ENCODE measurements around the gene POLR2E. TPM values are rescaled to one million over a fixed set of nuclear protein-coding genes. Genes with fewer than 3 reads are reported as not detected.

The POLR2E gene
- total and polyA plus RNA-seq, 2 of the 13 experiments (the other 11 are each of a cell fraction or from before 2014, with no cell fraction given) = 140 to 272 TPM

DNA sequence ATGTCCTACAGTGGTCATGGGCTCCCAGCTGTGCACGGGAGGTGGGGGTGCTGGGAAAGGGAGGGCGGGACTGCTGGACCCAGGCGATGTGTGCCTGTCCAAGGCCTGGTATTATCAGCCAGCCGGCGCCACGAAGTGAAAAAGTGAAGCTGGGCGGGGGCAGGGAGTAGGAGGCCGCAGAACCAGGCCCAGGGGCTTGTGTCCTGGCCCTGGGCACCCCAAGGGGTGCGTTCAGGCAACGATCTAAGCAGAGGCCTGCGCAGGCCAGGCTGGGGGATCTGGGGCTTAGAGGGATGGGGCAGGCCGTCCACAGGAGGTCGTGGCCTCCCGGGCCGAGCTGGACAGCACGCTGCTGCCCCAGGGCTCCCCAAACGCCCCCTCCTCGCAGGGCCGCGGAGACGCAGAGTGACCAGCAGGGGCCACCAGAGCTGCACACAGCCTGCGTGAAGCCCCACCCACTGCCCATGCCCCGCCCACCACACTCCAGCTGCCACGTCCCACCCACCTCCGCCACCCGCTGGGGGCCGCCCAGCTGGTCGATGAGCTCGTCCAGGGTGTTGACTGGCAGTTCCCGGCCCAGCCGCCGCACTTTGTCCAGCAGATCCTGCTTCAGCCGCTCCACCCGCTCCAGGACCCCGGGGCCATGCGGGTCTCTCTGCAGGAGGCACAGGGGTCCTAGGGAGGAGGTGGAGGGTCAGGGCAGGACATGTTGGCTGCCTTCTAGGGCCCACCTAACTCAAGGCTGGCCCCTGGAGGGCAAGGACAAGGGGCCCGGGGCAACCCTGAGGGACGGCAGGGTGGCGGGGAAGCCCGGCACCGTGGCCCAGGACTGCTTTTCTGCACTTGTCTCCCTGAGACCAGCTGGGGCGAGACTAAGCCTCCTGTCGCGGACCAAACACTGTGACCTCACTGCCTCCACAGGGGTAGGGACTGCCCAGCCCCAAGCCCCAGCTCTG, 18.1 kb upstream of the POLR2E start (continued):
- TF ChIP-seq, protein P1, sequence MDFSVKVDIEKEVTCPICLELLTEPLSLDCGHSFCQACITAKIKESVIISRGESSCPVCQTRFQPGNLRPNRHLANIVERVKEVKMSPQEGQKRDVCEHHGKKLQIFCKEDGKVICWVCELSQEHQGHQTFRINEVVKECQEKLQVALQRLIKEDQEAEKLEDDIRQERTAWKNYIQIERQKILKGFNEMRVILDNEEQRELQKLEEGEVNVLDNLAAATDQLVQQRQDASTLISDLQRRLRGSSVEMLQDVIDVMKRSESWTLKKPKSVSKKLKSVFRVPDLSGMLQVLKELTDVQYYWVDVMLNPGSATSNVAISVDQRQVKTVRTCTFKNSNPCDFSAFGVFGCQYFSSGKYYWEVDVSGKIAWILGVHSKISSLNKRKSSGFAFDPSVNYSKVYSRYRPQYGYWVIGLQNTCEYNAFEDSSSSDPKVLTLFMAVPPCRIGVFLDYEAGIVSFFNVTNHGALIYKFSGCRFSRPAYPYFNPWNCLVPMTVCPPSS (IDR thresholded peaks at IDR 0.05) = no peak
- TF ChIP-seq, protein P2, sequence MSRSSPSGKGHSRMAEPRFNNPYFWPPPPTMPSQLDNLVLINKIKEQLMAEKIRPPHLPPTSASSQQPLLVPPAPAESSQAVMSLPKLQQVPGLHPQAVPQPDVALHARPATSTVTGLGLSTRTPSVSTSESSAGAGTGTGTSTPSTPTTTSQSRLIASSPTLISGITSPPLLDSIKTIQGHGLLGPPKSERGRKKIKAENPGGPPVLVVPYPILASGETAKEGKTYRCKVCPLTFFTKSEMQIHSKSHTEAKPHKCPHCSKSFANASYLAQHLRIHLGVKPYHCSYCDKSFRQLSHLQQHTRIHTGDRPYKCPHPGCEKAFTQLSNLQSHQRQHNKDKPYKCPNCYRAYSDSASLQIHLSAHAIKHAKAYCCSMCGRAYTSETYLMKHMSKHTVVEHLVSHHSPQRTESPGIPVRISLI (CRISPR knock-in tag; IDR thresholded peaks at IDR 0.05; ENCODE audit: borderline replicate concordance) = peak; percentile 35; the same call in 1 of the 2 replicates
- no peak for TF ChIP-seq GPN1 (CRISPR knock-in tag; IDR thresholded peaks at IDR 0.05; ENCODE audit: borderline replicate concordance)
- TF ChIP-seq, protein P3, sequence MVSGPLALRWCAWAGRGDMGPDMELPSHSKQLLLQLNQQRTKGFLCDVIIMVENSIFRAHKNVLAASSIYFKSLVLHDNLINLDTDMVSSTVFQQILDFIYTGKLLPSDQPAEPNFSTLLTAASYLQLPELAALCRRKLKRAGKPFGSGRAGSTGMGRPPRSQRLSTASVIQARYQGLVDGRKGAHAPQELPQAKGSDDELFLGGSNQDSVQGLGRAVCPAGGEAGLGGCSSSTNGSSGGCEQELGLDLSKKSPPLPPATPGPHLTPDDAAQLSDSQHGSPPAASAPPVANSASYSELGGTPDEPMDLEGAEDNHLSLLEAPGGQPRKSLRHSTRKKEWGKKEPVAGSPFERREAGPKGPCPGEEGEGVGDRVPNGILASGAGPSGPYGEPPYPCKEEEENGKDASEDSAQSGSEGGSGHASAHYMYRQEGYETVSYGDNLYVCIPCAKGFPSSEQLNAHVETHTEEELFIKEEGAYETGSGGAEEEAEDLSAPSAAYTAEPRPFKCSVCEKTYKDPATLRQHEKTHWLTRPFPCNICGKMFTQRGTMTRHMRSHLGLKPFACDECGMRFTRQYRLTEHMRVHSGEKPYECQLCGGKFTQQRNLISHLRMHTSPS (CRISPR knock-in tag; IDR thresholded peaks at IDR 0.05; ENCODE audit: low read depth) = peak; percentile 64; the same call in 1 of the 2 replicates
- TF ChIP-seq ZNF207 (IDR thresholded peaks at IDR 0.05; ENCODE audit: borderline replicate concordance) = no peak
- no peak for TF ChIP-seq FOSL2 (CRISPR knock-in tag; IDR thresholded peaks at IDR 0.05)
- TF ChIP-seq NCOA1 (CRISPR knock-in tag; IDR thresholded peaks at IDR 0.05) = peak; percentile 79; the same call in 1 of the 2 replicates
- TF ChIP-seq RBM39 (IDR thresholded peaks at IDR 0.05; ENCODE audit: low read depth, low read length, poor library complexity, severe bottlenecking) = no peak
- TF ChIP-seq, protein P4, sequence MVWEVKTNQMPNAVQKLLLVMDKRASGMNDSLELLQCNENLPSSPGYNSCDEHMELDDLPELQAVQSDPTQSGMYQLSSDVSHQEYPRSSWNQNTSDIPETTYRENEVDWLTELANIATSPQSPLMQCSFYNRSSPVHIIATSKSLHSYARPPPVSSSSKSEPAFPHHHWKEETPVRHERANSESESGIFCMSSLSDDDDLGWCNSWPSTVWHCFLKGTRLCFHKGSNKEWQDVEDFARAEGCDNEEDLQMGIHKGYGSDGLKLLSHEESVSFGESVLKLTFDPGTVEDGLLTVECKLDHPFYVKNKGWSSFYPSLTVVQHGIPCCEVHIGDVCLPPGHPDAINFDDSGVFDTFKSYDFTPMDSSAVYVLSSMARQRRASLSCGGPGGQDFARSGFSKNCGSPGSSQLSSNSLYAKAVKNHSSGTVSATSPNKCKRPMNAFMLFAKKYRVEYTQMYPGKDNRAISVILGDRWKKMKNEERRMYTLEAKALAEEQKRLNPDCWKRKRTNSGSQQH (CRISPR knock-in tag; IDR thresholded peaks at IDR 0.05; ENCODE audit: low read depth) = 0 out of 2 replicates have a peak, but pooled peaks have one; percentile 26
- peak; percentile 64 for TF ChIP-seq POLR2AphosphoS5 (IDR thresholded peaks at IDR 0.05; ENCODE audit: low read depth, low read length)
- TF ChIP-seq, protein P5, sequence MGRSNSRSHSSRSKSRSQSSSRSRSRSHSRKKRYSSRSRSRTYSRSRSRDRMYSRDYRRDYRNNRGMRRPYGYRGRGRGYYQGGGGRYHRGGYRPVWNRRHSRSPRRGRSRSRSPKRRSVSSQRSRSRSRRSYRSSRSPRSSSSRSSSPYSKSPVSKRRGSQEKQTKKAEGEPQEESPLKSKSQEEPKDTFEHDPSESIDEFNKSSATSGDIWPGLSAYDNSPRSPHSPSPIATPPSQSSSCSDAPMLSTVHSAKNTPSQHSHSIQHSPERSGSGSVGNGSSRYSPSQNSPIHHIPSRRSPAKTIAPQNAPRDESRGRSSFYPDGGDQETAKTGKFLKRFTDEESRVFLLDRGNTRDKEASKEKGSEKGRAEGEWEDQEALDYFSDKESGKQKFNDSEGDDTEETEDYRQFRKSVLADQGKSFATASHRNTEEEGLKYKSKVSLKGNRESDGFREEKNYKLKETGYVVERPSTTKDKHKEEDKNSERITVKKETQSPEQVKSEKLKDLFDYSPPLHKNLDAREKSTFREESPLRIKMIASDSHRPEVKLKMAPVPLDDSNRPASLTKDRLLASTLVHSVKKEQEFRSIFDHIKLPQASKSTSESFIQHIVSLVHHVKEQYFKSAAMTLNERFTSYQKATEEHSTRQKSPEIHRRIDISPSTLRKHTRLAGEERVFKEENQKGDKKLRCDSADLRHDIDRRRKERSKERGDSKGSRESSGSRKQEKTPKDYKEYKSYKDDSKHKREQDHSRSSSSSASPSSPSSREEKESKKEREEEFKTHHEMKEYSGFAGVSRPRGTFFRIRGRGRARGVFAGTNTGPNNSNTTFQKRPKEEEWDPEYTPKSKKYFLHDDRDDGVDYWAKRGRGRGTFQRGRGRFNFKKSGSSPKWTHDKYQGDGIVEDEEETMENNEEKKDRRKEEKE (IDR thresholded peaks at IDR 0.05) = no peak
- TF ChIP-seq, protein P6, sequence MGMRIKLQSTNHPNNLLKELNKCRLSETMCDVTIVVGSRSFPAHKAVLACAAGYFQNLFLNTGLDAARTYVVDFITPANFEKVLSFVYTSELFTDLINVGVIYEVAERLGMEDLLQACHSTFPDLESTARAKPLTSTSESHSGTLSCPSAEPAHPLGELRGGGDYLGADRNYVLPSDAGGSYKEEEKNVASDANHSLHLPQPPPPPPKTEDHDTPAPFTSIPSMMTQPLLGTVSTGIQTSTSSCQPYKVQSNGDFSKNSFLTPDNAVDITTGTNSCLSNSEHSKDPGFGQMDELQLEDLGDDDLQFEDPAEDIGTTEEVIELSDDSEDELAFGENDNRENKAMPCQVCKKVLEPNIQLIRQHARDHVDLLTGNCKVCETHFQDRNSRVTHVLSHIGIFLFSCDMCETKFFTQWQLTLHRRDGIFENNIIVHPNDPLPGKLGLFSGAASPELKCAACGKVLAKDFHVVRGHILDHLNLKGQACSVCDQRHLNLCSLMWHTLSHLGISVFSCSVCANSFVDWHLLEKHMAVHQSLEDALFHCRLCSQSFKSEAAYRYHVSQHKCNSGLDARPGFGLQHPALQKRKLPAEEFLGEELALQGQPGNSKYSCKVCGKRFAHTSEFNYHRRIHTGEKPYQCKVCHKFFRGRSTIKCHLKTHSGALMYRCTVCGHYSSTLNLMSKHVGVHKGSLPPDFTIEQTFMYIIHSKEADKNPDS (CRISPR knock-in tag; IDR thresholded peaks at IDR 0.05) = peak; percentile 71; the same call in 1 of the 2 replicates
- TF ChIP-seq ZNF839 (CRISPR knock-in tag; IDR thresholded peaks at IDR 0.05; ENCODE audit: borderline replicate concordance) = peak; percentile 61; the same call in 1 of the 2 replicates
